ENCODE measurements around the gene BBLN. TPM values are rescaled to one million over a fixed set of nuclear protein-coding genes. Genes with fewer than 3 reads are reported as not detected.
A peak's percentile ranks its signal among the peaks of the same experiment; 100 is the strongest.

BBLN gene
- total RNA-seq, 1 experiment from 2014 or later = 74.9 TPM

- TF ChIP-seq CTCF (conservative IDR thresholded peaks at IDR 0.05) = no peak
- no peak overlapping the region for H3K4ac ChIP-seq (ENCODE audit: low read depth, low read length)
- H4K5ac ChIP-seq (ENCODE audit: insufficient read length, low read depth, low read length) = no peak overlapping the region
- H2AK5ac ChIP-seq (ENCODE audit: insufficient read length, low read length) = no peak overlapping the region
- H3K9me3 ChIP-seq (ENCODE audit: control insufficient read depth, low read depth, low read length) = no peaks in the 10 kb centered on the region
- no peak overlapping the region for H2BK5ac ChIP-seq (ENCODE audit: insufficient read length, low read length)
- H4K8ac ChIP-seq (replicated peaks; ENCODE audit: insufficient read length, low read depth, low read length) = no peak overlapping the region
- H3K9ac ChIP-seq (ENCODE audit: extremely low read depth, insufficient read length, low read length) = no peak overlapping the region
- peaks cover 26 to 44% (median 32%) of the 10 kb centered on the region in 3 experiments for H3K36me3 Mint-ChIP-seq (ENCODE audit: insufficient read depth in 1 of 3, low read depth in 3 of 3)
- no peak overlapping the region for H4K91ac ChIP-seq (ENCODE audit: insufficient read length, low read depth, low read length)
- no peak overlapping the region for H3K14ac ChIP-seq (ENCODE audit: insufficient read depth, low read length)
- H3K79me1 ChIP-seq (ENCODE audit: insufficient read depth, low read depth, low read length, poor library complexity, severe bottlenecking) = no peaks in the 10 kb centered on the region
- H2BK20ac ChIP-seq (ENCODE audit: low read depth, low read length, poor library complexity, severe bottlenecking) = no peak overlapping the region
- H2BK15ac ChIP-seq (ENCODE audit: low read depth, low read length) = no peak overlapping the region
- no peak overlapping the region for H3K4me2 ChIP-seq (ENCODE audit: insufficient read depth, insufficient read length, low read length)
- H3K27ac ChIP-seq (ENCODE audit: insufficient read length, low read depth, low read length) = no peak overlapping the region
- no peaks in the 10 kb centered on the region for H3K4me1 ChIP-seq (ENCODE audit: insufficient read depth, low read length)
- H3K4me3 Mint-ChIP-seq = peak overlapping the region; percentile 84 to 91
- 0 out of 2 replicates have a peak, but pooled peaks cover 3% of the 10 kb centered on the region for H3K27me3 ChIP-seq (ENCODE audit: insufficient read depth, low read length)
- no peak overlapping the region for H3K27ac Mint-ChIP-seq
- H3K4me1 Mint-ChIP-seq = peaks cover 13 to 16% of the 10 kb centered on the region in 2 experiments
- no peak overlapping the region for H3K23ac ChIP-seq (ENCODE audit: insufficient read length, low read depth, low read length)
- H2AFZ ChIP-seq (ENCODE audit: low read length) = no peak overlapping the region
- no peak overlapping the region for H3T11ph ChIP-seq (ENCODE audit: low read length)
- WGBS (ENCODE audit: extremely low coverage, insufficient read length, low lambda C conversion rate) = no CpG with 5 or more reads among the region's 10 CpGs
- no peaks in the 10 kb centered on the region for H3K79me2 ChIP-seq (ENCODE audit: insufficient read depth, low read length)
- H3K9me3 Mint-ChIP-seq = peaks cover 9 to 12% of the 10 kb centered on the region in 2 experiments
- peaks cover 17% of the 10 kb centered on the region for H3K27me3 Mint-ChIP-seq (ENCODE audit: low read depth)
- DNase-seq = no peak
- H3K23me2 ChIP-seq (ENCODE audit: insufficient read length, low read depth, low read length, poor library complexity, severe bottlenecking) = peaks cover 12% of the 10 kb centered on the region
- H2BK12ac ChIP-seq (ENCODE audit: insufficient read length, low read depth, low read length) = no peak overlapping the region
- no peak overlapping the region for H3K18ac ChIP-seq (ENCODE audit: insufficient read length, low read depth, low read length)
- H2BK120ac ChIP-seq (ENCODE audit: low read depth, low read length, poor library complexity, severe bottlenecking) = no peak overlapping the region
- no peaks in the 10 kb centered on the region for H4K20me1 ChIP-seq (ENCODE audit: control insufficient read depth, insufficient read depth, insufficient read length)
- H3K56ac ChIP-seq (ENCODE audit: insufficient read length, low read depth, low read length) = no peak overlapping the region
Measured at GRCh38 chr9:128125580-128126354, 34.3 kb upstream of the BBLN start.
